ENCODE results near the gene DLL1. TPM values are rescaled to one million over a fixed set of nuclear protein-coding genes. Genes with fewer than 3 reads are reported as not detected.

The DLL1 gene
- total RNA-seq, 1 experiment from 2014 or later: 0.51 TPM

DNA sequence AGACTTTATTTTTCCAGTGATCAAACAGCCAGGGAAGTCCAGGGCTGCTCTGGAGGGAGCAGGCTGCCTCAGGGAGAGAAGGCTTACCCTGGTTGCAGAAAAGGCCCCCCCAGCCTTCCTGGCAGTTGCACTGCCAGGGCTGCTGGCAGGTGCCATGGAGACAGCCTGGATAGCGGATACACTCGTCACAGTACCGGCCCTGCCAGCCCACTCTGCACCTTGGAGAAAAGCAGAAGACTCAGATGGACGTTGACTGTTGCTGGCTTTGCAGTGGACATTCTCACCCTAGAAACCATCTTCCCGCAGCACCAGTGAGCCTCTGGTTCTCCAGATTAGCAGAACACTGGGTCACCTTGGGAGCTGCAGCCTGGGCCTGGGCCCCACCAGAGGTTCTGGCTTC is 5.4 kb downstream of the DLL1 start:
- DNase-seq (ENCODE audit: low spot score): no peak
- in situ Hi-C loops (cut with HindIII; ENCODE audit: low sequenced_read_pairs): no loop called here

DNA sequence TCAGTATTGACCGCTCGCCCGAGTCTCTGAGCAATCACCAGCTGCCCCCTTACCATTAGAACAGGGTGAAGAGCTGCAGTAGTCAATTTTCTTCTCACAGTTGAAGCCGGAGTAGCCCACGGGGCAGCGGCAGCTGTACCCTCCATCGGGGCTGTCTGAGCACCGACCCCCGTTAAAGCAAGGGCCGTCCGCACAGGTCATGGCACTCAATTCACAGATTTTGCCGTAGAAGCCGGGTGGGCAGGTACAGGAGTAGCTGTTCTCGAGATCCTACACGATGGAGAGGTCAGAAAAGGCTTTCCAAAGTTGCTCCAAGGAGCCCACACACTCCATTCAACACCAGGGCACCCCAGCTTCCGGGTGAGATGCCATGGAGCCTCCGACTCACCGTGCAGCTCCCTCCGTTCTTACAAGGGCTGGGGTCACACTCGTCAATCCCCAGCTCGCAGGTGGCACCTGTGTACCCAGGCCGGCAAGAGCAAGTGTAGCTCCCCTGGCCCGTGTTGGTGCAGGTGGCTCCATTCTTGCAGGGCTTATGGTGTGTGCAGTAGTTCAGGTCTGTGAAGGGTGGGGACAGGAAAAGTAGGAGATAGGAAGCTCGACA is 5.9 kb downstream of the DLL1 start:
- in situ Hi-C loops (cut with HindIII; ENCODE audit: low sequenced_read_pairs): no loop called here
- DNase-seq (ENCODE audit: low spot score): no peak

GRCh38 chr6:170284126-170284773 is 6.6 kb downstream of the DLL1 start:
- DNase-seq (ENCODE audit: low spot score): no peak
- in situ Hi-C loops (cut with HindIII; ENCODE audit: low sequenced_read_pairs): no loop called here

GRCh38 chr6:170283212-170284081 is 7.4 kb downstream of the DLL1 start:
- DNase-seq (ENCODE audit: low spot score): no peak
- in situ Hi-C loops (cut with HindIII; ENCODE audit: low sequenced_read_pairs): no loop called here

- in situ Hi-C loops (cut with HindIII; ENCODE audit: low sequenced_read_pairs): no loop called here
- DNase-seq (ENCODE audit: low spot score): no peak
Observed at GRCh38 chr6:170282512-170283158, 8.2 kb downstream of the DLL1 start.

GRCh38 chr6:170281331-170282292 is 9.3 kb downstream of the DLL1 start:
- DNase-seq (ENCODE audit: low spot score): no peak
- in situ Hi-C loops (cut with HindIII; ENCODE audit: low sequenced_read_pairs): no loop called here

DNA sequence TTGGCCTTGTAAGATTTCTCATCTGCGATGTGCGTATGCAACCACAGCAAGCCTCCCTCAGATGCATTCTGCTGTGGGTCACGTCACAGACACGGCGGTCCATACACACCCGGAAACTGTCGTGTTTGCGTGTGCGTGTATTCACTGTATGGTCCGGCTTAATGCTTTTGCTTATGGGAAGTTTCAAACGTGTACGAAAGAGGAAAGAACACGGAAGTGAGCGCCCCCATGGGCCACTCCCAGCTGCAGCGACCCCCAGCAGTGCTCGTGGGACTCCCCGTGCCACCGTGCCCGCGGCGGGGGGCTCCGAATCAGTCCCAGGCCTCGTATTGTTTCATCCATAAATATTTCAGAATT is 10.2 kb downstream of the DLL1 start:
- DNase-seq (ENCODE audit: low spot score): no peak

DNA sequence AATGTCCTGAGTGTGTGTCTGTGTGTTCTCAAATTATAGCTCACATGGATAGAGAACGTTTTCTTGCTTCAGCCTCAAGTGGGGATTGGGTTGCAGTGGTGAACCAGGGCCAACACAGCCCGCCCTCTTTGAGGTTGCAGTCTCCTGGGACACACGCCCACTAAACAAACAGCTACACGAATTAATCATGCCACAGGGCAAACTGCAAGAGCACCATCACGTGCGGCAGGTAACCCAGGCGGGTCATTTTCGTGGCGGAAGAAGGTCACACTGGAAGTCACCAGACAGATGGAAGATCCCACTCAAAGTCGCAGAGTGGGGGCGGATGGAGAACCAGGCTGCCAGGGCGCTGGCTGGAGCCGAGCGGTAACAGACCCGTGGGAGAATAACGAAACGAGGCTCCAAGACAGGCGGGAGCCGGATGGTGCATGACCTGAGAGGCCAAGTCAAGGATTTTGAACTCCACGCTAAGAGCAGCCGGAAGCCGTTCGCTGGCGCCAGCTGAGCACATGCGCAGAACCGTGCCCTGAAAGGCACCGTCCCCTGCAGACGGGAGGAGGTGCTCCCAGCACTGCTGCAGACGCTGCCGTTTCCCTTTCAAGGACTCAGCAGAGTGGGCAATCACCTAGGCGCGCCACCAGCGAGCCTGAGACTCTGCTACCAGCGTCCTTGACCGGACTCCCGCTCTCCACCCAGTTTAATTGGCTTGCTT is 10.7 kb downstream of the DLL1 start:
- peak; percentile 32 for DNase-seq (ENCODE audit: low spot score)
- in situ Hi-C loops (cut with HindIII; ENCODE audit: low sequenced_read_pairs): no loop called here

More for the DNA sequence above, 10.2 kb downstream of the DLL1 start:
- in situ Hi-C loops (cut with HindIII; ENCODE audit: low sequenced_read_pairs): no loop called here

DNA sequence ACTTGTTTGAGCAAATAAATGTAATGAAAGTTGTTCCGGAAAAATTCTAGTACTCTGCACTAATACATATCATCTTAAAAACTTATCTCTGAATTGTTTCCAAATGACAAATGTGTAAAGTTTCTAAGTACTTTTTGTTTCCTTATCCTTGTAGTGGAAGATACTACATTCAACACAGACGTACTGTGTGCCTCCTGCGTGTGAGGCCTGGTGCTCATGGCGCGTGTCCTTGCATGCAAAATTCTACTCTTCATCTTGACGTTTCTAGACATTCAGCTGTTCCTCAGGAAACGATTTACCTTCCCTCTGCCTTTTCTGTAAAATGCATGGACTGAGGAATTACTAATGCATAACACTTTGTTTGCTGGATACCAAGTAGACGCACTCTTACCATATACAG is 11.5 kb downstream of the DLL1 start:
- in situ Hi-C loops (cut with HindIII; ENCODE audit: low sequenced_read_pairs): no loop called here
- DNase-seq (ENCODE audit: low spot score): no peak

- in situ Hi-C loops (cut with HindIII; ENCODE audit: low sequenced_read_pairs): no loop called here
- no peak for DNase-seq (ENCODE audit: low spot score)
Observed at GRCh38 chr6:170278743-170279094, 12.2 kb downstream of the DLL1 start.

DNA sequence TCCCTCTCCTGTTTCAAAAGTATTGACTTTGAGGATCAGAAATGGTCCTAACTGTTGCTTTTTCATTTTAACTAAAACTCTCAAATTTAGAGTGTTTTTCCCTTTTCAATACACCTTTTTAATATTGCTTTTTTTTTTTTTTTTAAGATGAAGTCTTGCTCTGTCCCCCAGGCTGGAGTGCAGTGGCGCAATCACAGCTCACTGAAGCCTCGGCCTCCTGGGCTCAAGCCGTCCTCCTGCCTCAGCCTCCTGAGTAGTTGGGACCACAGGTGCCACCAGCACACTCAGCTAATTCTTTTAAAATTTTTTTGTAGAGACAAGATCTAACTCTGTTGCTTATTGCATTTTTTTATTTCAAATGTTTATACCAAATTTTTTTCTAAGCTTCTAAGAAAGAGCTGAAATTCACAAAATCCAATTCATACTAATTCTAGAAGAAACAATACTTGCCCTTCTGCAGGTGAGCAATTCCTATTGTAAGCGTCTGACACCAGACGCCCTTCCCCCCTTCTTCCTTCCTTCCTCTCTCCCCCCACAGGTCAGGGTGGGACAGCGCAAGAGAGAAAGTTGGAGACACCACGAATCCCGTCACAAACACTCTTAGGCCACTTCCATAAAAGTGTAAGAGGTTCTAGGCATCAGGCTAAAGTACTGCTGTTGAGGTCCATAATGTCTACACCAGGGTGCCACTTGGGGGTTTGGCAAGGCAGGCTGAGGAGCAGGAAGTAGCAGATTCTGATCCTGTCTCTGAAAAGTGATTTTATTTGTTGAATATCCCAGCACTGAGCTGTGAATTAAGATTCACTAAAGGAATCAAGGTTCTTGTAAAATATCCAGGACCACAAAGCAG is 12.8 kb downstream of the DLL1 start:
- no peak for DNase-seq (ENCODE audit: low spot score)
- in situ Hi-C loops (cut with HindIII; ENCODE audit: low sequenced_read_pairs): no loop called here

GRCh38 chr6:170276369-170277057 is 14.4 kb downstream of the DLL1 start:
- in situ Hi-C loops (cut with HindIII; ENCODE audit: low sequenced_read_pairs): no loop called here
- no peak for DNase-seq (ENCODE audit: low spot score)

GRCh38 chr6:170274713-170275560 is 15.9 kb downstream of the DLL1 start:
- in situ Hi-C loops (cut with HindIII; ENCODE audit: low sequenced_read_pairs): no loop called here

DNA sequence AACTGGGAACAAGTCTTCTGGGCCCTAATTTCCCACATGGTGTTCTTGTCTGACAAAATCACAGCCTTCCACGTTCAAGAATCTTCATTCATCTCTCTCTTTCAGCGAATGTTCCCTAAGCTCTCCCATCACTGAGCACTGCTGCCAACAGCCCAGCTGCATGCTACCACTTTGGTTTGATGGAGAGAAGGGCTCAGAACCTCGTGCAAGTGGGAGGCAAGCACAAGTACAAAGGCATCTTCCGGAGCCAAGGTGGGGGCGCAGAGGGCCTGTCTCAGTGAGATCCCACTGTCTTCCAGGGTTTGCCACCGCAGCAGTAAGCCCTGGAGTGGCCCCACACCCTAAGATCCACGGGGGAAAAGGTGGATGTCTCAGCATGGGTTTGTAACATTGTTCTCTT is 17.2 kb downstream of the DLL1 start:
- in situ Hi-C loops (cut with HindIII; ENCODE audit: low sequenced_read_pairs): no loop called here
- DNase-seq (ENCODE audit: low spot score): no peak

More at GRCh38 chr6:170274713-170275560, 15.9 kb downstream of the DLL1 start:
- DNase-seq (ENCODE audit: low spot score): no peak

- in situ Hi-C loops (cut with HindIII; ENCODE audit: low sequenced_read_pairs): no loop called here
- DNase-seq (ENCODE audit: low spot score): no peak
Observed at GRCh38 chr6:170273191-170273590, 17.7 kb downstream of the DLL1 start.

Data from G401 (cell line).